HEK293T (cell line): ENCODE measurements around the gene ALPK1.

Source experiments
- ELF4 ChIP-seq: fragments of 450-650 bp; IDR thresholded peaks from 2 replicates; pipeline ENCODE4 v1.6.1; 2017; ENCODE audit warnings: antibody characterized with exemption
- FOXM1 ChIP-seq: fragments of 450-650 bp; IDR thresholded peaks from 2 replicates; pipeline ENCODE4 v1.6.1; 2017; ENCODE audit warnings: mild to moderate bottlenecking, borderline replicate concordance
- L3MBTL2 ChIP-seq: fragments of 450-650 bp; conservative IDR thresholded peaks from 2 replicates; pipeline ENCODE4 v1.6.1; 2016; ENCODE audit warnings: mild to moderate bottlenecking
- NFRKB ChIP-seq: fragments of 450-650 bp; IDR thresholded peaks from 2 replicates; pipeline ENCODE4 v1.6.1; 2016; ENCODE audit warnings: mild to moderate bottlenecking, moderate library complexity

- TF ChIP-seq FOXM1 (no peak), NFRKB (no peak), L3MBTL2 (no peak), ELF4 (no peak)
Observed at GRCh38 chr4:112472318-112472717, 175.1 kb downstream of the ALPK1 start.
